H9 (cell line): ENCODE measurements around the gene EBNA1BP2. TPM values are rescaled to one million over a fixed set of nuclear protein-coding genes. Genes with fewer than 3 reads are reported as not detected.

Source experiments
- DNase-seq: peaks from one replicate; pipeline ENCODE4 v3.0.0-alpha.2; 2017
- H2AFZ ChIP-seq: one replicate; pipeline ENCODE4 v1.6.1; 2013; ENCODE audit warnings: mild to moderate bottlenecking, low read length, control low read depth, moderate library complexity
- H2AK5ac ChIP-seq: 2 replicates; pipeline ENCODE4 v1.6.1; 2013; ENCODE audit warnings: low read length, control low read depth, mixed read lengths; ENCODE audit not compliant: insufficient read length
- H2BK120ac ChIP-seq: one replicate; pipeline ENCODE4 v1.6.1; 2013; ENCODE audit warnings: low read depth, mild to moderate bottlenecking, low read length, control low read depth, inconsistent platforms; ENCODE audit not compliant: poor library complexity, severe bottlenecking
- H2BK12ac ChIP-seq: 2 replicates; pipeline ENCODE4 v1.6.1; 2013; ENCODE audit warnings: low read length, control low read depth, mixed read lengths, low read depth; ENCODE audit not compliant: insufficient read length
- H2BK15ac ChIP-seq: 2 replicates; pipeline ENCODE4 v1.6.1; 2013; ENCODE audit warnings: low read depth, low read length, control low read depth
- H2BK20ac ChIP-seq: one replicate; pipeline ENCODE4 v1.6.1; 2013; ENCODE audit warnings: low read depth, mild to moderate bottlenecking, low read length, control low read depth, inconsistent platforms; ENCODE audit not compliant: poor library complexity, severe bottlenecking
- H2BK5ac ChIP-seq: 2 replicates; pipeline ENCODE4 v1.6.1; 2013; ENCODE audit warnings: low read length, control low read depth, mixed read lengths; ENCODE audit not compliant: insufficient read length
- H3K14ac ChIP-seq: 2 replicates; pipeline ENCODE4 v1.6.1; 2013; ENCODE audit warnings: low read length, control low read depth; ENCODE audit not compliant: insufficient read depth
- H3K18ac ChIP-seq: 2 replicates; pipeline ENCODE4 v1.6.1; 2013; ENCODE audit warnings: low read depth, mild to moderate bottlenecking, mixed read lengths, low read length, control low read depth; ENCODE audit not compliant: insufficient read length
- H3K23ac ChIP-seq: 2 replicates; pipeline ENCODE4 v1.6.1; 2013; ENCODE audit warnings: low read length, control low read depth, mixed read lengths, low read depth; ENCODE audit not compliant: insufficient read length
- H3K23me2 ChIP-seq: 2 replicates; pipeline ENCODE4 v1.6.1; 2013; ENCODE audit warnings: low read depth, mild to moderate bottlenecking, mixed read lengths, low read length, control low read depth; ENCODE audit not compliant: insufficient read length, poor library complexity, severe bottlenecking
- H3K27ac ChIP-seq: 2 replicates; pipeline ENCODE4 v1.5.1; 2013; ENCODE audit warnings: low read length, control low read depth, mixed read lengths, low read depth; ENCODE audit not compliant: insufficient read length
- H3K27me3 ChIP-seq: 2 replicates; pipeline ENCODE4 v1.6.1; 2013; ENCODE audit warnings: low read length, control low read depth, inconsistent platforms; ENCODE audit not compliant: insufficient read depth
- H3K4ac ChIP-seq: 2 replicates; pipeline ENCODE4 v1.6.1; 2013; ENCODE audit warnings: low read depth, mild to moderate bottlenecking, control low read depth, inconsistent platforms, low read length, moderate library complexity
- H3K4me1 ChIP-seq: 2 replicates; pipeline ENCODE4 v1.6.1; 2013; ENCODE audit warnings: low read length, control low read depth, inconsistent platforms; ENCODE audit not compliant: insufficient read depth
- H3K4me2 ChIP-seq: 2 replicates; pipeline ENCODE4 v1.6.1; 2013; ENCODE audit warnings: low read length, control low read depth, mixed read lengths; ENCODE audit not compliant: insufficient read length, insufficient read depth
- H3K56ac ChIP-seq: 2 replicates; pipeline ENCODE4 v1.6.1; 2013; ENCODE audit warnings: low read depth, mild to moderate bottlenecking, mixed read lengths, low read length, control low read depth; ENCODE audit not compliant: insufficient read length
- H3K79me1 ChIP-seq: 2 replicates; pipeline ENCODE4 v1.6.1; 2013; ENCODE audit warnings: low read depth, mild to moderate bottlenecking, moderate library complexity, low read length, control low read depth, inconsistent platforms; ENCODE audit not compliant: insufficient read depth, poor library complexity, severe bottlenecking
- H3K79me2 ChIP-seq: 2 replicates; pipeline ENCODE4 v1.6.1; 2013; ENCODE audit warnings: low read length, control low read depth, inconsistent platforms; ENCODE audit not compliant: insufficient read depth
- H3K9ac ChIP-seq: 2 replicates; pipeline ENCODE4 v1.6.1; 2013; ENCODE audit warnings: low read length, control low read depth, mixed read lengths; ENCODE audit not compliant: insufficient read length; ENCODE audit errors: extremely low read depth
- H3K9me3 ChIP-seq: one replicate; pipeline ENCODE4 v1.6.1; 2013; ENCODE audit warnings: low read depth, low read length, inconsistent platforms; ENCODE audit not compliant: control insufficient read depth
- H3T11ph ChIP-seq: one replicate; pipeline ENCODE4 v1.6.1; 2013; ENCODE audit warnings: mild to moderate bottlenecking, low read length, control low read depth, inconsistent platforms
- H4K20me1 ChIP-seq: one replicate; pipeline ENCODE4 v1.6.1; 2013; ENCODE audit not compliant: control insufficient read depth, insufficient read length, insufficient read depth
- H4K5ac ChIP-seq: 2 replicates; pipeline ENCODE4 v1.6.1; 2013; ENCODE audit warnings: low read depth, mild to moderate bottlenecking, mixed read lengths, low read length, control low read depth; ENCODE audit not compliant: insufficient read length
- H4K8ac ChIP-seq: replicated peaks from 2 replicates; pipeline ENCODE4 v1.6.1; 2013; ENCODE audit warnings: low read length, control low read depth, mixed read lengths, low read depth; ENCODE audit not compliant: insufficient read length
- H4K91ac ChIP-seq: 2 replicates; pipeline ENCODE4 v1.6.1; 2013; ENCODE audit warnings: low read depth, mild to moderate bottlenecking, moderate library complexity, mixed read lengths, low read length, control low read depth; ENCODE audit not compliant: insufficient read length
- H3K27ac Mint-ChIP-seq, 3 experiments: 2 replicates in 2 of 3; 3 replicates in 1 of 3; pipeline ENCODE4 v1.8.0; 2020 to 2021; ENCODE audit warnings: mixed read lengths in 3 of 3, mild to moderate bottlenecking in 1 of 3, moderate library complexity in 1 of 3
- H3K27me3 Mint-ChIP-seq: 2 replicates; pipeline ENCODE4 v1.8.0; 2021; ENCODE audit warnings: low read depth, mild to moderate bottlenecking, moderate library complexity, mixed read lengths
- H3K36me3 Mint-ChIP-seq, 3 experiments: 2 replicates in 2 of 3; 3 replicates in 1 of 3; pipeline ENCODE4 v1.8.0; 2020 to 2021; ENCODE audit warnings: low read depth in 3 of 3, mixed read lengths in 3 of 3; ENCODE audit not compliant: insufficient read depth in 1 of 3
- H3K4me1 Mint-ChIP-seq, 2 experiments: 2 replicates each; pipeline ENCODE4 v1.8.0; 2020; ENCODE audit warnings: mixed read lengths in 2 of 2
- H3K4me3 Mint-ChIP-seq, 2 experiments: 2 replicates in 1 of 2; 3 replicates in 1 of 2; pipeline ENCODE4 v1.8.0; 2020 to 2021; ENCODE audit warnings: mild to moderate bottlenecking in 2 of 2, mixed read lengths in 2 of 2, moderate library complexity in 1 of 2
- H3K9me3 Mint-ChIP-seq, 2 experiments: 2 replicates in 1 of 2; 3 replicates in 1 of 2; pipeline ENCODE4 v1.8.0; 2020; ENCODE audit warnings: mild to moderate bottlenecking in 2 of 2, mixed read lengths in 2 of 2, moderate library complexity in 1 of 2
- CTCF ChIP-seq: fragments of 200-600 bp; sonication (generic); conservative IDR thresholded peaks from 3 replicates; pipeline ENCODE4 v1.8.0; 2021; ENCODE audit warnings: antibody characterized with exemption, mild to moderate bottlenecking
- WGBS: extraction: QIAGEN DNeasy Blood & Tissue Kit; methylation state at CpG from one replicate; pipeline ENCODE4 v1.1.7; 2013; ENCODE audit warnings: missing lambda C conversion rate, low lambda C conversion rate, mixed read lengths; ENCODE audit not compliant: insufficient read length; ENCODE audit errors: extremely low coverage; 5-methylcytosine and 5-hydroxymethylcytosine counted together
- total RNA-seq: library from RNA; stranded (reverse); gene quantifications from 2 replicates; pipeline ENCODE4 v1.2.1, GENCODE V29; 2021

The EBNA1BP2 gene
- total RNA-seq, 1 experiment from 2014 or later, result 84.7 TPM

- Histone ChIP-seq H3K9me3 (no peaks in the 10 kb centered on the region), H3K23me2 (no peaks in the 10 kb centered on the region), H3K4me1 (no peaks in the 10 kb centered on the region), H3K4me2 (no peak overlapping the region), H2AFZ (no peak overlapping the region), H3K79me2 (no peaks in the 10 kb centered on the region), H3K9ac (no peak overlapping the region), H3K79me1 (no peaks in the 10 kb centered on the region), H4K8ac (no peak overlapping the region), H2BK5ac (no peak overlapping the region), H2BK12ac (no peak overlapping the region), H3K27ac (no peak overlapping the region), H3K18ac (no peak overlapping the region), H3K23ac (no peak overlapping the region), H4K20me1 (no peaks in the 10 kb centered on the region), H3K56ac (no peak overlapping the region), H3K27me3 (no peaks in the 10 kb centered on the region), H3K14ac (no peak overlapping the region), H3K4ac (no peak overlapping the region), H4K5ac (no peak overlapping the region), H4K91ac (no peak overlapping the region), H2AK5ac (no peak overlapping the region), H2BK15ac (no peak overlapping the region), H3T11ph (no peak overlapping the region), H2BK20ac (no peak overlapping the region), H2BK120ac (no peak overlapping the region)
- WGBS, result no CpG with 5 or more reads among the region's 7 CpGs
- peaks cover 0 to 4% of the 10 kb centered on the region in 2 experiments; a peak in 3 of 5 replicates for H3K9me3 Mint-ChIP-seq
- no peaks in the 10 kb centered on the region for H3K36me3 Mint-ChIP-seq
- peaks cover 5% of the 10 kb centered on the region for H3K27me3 Mint-ChIP-seq
- H3K27ac Mint-ChIP-seq, result no peak overlapping the region; a peak in 1 of 7 replicates
- H3K4me3 Mint-ChIP-seq, result no peak overlapping the region
- no peak for DNase-seq
- peaks cover 4 to 6% of the 10 kb centered on the region in 2 experiments; a peak in 1 of 4 replicates for H3K4me1 Mint-ChIP-seq
- no peak for TF ChIP-seq CTCF
Observed at GRCh38 chr1:43156026-43156425, 16.1 kb downstream of the EBNA1BP2 start.
